IMR-90 (cell line): Measurements from ENCODE around the gene SPSB2.

ENCODE experiments used
- CTCF ChIP-seq: conservative IDR thresholded peaks from 2 replicates; pipeline ENCODE4 v1.5.1; 2012; ENCODE audit warnings: mild to moderate bottlenecking, low read depth, low read length, improper control_type of control experiment
- ELK1 ChIP-seq: fragments of 150-350 bp; IDR thresholded peaks from 2 replicates; pipeline ENCODE4 v1.6.1; 2016; ENCODE audit warnings: low read depth, mild to moderate bottlenecking, low read length, moderate library complexity, borderline replicate concordance
- FOS ChIP-seq: fragments of 150-350 bp; IDR thresholded peaks from 2 replicates; pipeline ENCODE4 v1.6.1; 2016; ENCODE audit warnings: low read depth, low read length
- MAFK ChIP-seq: IDR thresholded peaks from 2 replicates; pipeline ENCODE4 v1.6.1; 2012; ENCODE audit warnings: low read depth, low read length, improper control_type of control experiment
- POLR2A ChIP-seq: IDR thresholded peaks from 2 replicates; pipeline ENCODE4 v1.6.1; 2012; ENCODE audit warnings: mild to moderate bottlenecking, low read depth, low read length
- TF ChIP-seq, protein P1 (sequence below): fragments of 150-350 bp; IDR thresholded peaks from 2 replicates; pipeline ENCODE4 v1.6.1; 2017; ENCODE audit warnings: mild to moderate bottlenecking, antibody characterized with exemption, low read length, low read depth

DNA sequence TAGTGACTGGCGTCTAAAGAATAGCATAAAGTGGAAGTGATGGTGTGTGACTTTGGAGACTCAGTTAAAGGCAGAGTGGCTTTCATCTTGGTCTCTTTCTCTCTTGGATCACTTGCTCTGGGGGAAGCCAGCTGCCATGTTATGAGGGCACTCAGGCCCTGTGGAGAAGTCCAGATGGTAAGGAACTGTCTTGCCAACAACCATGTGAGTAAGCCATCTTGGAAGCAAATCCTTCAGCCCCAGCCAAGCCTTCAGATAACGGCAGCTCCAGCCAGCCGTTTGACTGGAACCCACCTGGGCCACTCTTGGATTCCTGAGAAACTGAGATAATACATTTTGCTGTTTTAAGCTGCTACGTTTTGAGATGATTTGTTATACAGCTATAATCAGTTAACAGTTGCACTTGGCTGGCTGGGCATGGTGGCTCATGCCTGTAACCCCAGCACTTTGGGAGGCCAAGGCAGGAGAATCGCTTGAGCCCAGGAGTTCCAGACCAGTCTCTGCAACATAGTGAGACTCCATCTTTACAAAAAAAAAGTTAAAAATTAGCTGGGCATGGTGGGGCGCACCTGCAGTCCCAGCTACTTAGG lies 23.8 kb upstream of the SPSB2 start:
- TF ChIP-seq MAFK (no peak), CTCF (no peak), POLR2A (no peak), FOS (no peak), ELK1 (no peak)
- TF ChIP-seq, protein P1, sequence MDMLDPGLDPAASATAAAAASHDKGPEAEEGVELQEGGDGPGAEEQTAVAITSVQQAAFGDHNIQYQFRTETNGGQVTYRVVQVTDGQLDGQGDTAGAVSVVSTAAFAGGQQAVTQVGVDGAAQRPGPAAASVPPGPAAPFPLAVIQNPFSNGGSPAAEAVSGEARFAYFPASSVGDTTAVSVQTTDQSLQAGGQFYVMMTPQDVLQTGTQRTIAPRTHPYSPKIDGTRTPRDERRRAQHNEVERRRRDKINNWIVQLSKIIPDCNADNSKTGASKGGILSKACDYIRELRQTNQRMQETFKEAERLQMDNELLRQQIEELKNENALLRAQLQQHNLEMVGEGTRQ: no peak
